Peyer's patch (tissue), 4 donors: ENCODE data around the gene FGGY.

Experiments
- CTCF ChIP-seq, 6 experiments: fragments of 450-650 bp in 4 of 6; fragments of 200-600 bp in 2 of 6; sonication (generic) in 1 of 6; IDR thresholded peaks; one replicate each; pipeline ENCODE4 v1.5.1; 2017 to 2019; ENCODE audit warnings: antibody characterized with exemption in 6 of 6, mild to moderate bottlenecking in 3 of 6, moderate library complexity in 1 of 6
- POLR2A ChIP-seq, 2 donors: fragments of 450-650 bp; IDR thresholded peaks; one replicate each; pipeline ENCODE4 v1.5.1; 2017; ENCODE audit warnings: antibody characterized with exemption in 2 of 2, mild to moderate bottlenecking in 2 of 2, moderate library complexity in 2 of 2

GRCh38 chr1:59315529-59316463 is 18.9 kb downstream of the FGGY start:
- TF ChIP-seq POLR2A (IDR thresholded peaks at IDR 0.05) = no peak
- TF ChIP-seq CTCF (IDR thresholded peaks at IDR 0.05) = no peak
